Brain microvascular endothelial cell (primary cell): Measurements from ENCODE around the gene VWA2.
A peak's percentile ranks its signal among the peaks of the same experiment; 100 is the strongest.

Experiments
- DNase-seq: peaks from one replicate; pipeline ENCODE4 v3.0.0-alpha.2; 2020
- H3K27ac ChIP-seq: fragments of 250-450 bp; sonication (Bioruptor Pico); 2 replicates; pipeline ENCODE4 v1.5.1; 2020; ENCODE audit warnings: mild to moderate bottlenecking, moderate library complexity
- H3K27me3 ChIP-seq: fragments of 250-450 bp; sonication (Bioruptor Pico); replicated peaks from 2 replicates; pipeline ENCODE4 v1.5.1; 2020; ENCODE audit warnings: mild to moderate bottlenecking
- H3K36me3 ChIP-seq: fragments of 250-450 bp; sonication (Bioruptor Pico); replicated peaks from 2 replicates; pipeline ENCODE4 v1.5.1; 2020; ENCODE audit warnings: mild to moderate bottlenecking
- H3K4me3 ChIP-seq: 2 replicates; pipeline ENCODE4 v1.5.1; 2011; ENCODE audit warnings: low read depth, mild to moderate bottlenecking, control low read depth, low read length, moderate library complexity
- in situ Hi-C: cut with HindIII; loops from 2 replicates; pipeline ENCODE4 v1.10.0; 2017; ENCODE audit warnings: low sequenced_read_pairs, low pct_ligation_motif_present
- TF ChIP-seq, protein P1 (sequence below): IDR thresholded peaks from 2 replicates; pipeline ENCODE4 v1.5.1; 2011; ENCODE audit warnings: low read depth, mild to moderate bottlenecking, moderate library complexity, low read length, control low read depth, inconsistent platforms; ENCODE audit errors: missing control alignments

The VWA2 gene

DNA sequence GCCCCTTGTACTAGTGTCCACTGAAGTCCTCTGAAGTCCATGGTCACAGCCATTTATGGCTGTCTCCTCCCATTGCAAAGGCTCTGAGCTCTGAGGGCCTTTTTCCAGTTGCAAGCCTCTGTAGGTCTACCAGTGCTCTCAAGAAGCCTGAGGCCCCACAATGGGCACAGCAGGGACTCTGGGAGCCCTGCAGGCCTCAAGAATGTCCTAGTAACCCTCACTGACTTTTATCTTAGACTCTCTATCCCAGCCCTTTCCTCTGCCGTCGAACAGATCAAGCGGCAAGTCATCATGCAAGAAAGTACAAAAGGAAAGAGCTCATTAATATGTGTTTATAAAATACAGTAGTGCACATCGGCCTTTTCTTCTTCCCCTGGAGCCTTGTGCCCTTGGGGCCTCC, 23.4 kb downstream of the VWA2 start:
- no peak for DNase-seq
- Histone ChIP-seq H3K36me3 (no peaks in the 10 kb centered on the region), H3K27me3 (no peaks in the 10 kb centered on the region), H3K4me3 (no peak overlapping the region), H3K27ac (no peak overlapping the region)
- in situ Hi-C loops, result no loop called here
- TF ChIP-seq, protein P1, sequence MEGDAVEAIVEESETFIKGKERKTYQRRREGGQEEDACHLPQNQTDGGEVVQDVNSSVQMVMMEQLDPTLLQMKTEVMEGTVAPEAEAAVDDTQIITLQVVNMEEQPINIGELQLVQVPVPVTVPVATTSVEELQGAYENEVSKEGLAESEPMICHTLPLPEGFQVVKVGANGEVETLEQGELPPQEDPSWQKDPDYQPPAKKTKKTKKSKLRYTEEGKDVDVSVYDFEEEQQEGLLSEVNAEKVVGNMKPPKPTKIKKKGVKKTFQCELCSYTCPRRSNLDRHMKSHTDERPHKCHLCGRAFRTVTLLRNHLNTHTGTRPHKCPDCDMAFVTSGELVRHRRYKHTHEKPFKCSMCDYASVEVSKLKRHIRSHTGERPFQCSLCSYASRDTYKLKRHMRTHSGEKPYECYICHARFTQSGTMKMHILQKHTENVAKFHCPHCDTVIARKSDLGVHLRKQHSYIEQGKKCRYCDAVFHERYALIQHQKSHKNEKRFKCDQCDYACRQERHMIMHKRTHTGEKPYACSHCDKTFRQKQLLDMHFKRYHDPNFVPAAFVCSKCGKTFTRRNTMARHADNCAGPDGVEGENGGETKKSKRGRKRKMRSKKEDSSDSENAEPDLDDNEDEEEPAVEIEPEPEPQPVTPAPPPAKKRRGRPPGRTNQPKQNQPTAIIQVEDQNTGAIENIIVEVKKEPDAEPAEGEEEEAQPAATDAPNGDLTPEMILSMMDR, result no peak

DNA sequence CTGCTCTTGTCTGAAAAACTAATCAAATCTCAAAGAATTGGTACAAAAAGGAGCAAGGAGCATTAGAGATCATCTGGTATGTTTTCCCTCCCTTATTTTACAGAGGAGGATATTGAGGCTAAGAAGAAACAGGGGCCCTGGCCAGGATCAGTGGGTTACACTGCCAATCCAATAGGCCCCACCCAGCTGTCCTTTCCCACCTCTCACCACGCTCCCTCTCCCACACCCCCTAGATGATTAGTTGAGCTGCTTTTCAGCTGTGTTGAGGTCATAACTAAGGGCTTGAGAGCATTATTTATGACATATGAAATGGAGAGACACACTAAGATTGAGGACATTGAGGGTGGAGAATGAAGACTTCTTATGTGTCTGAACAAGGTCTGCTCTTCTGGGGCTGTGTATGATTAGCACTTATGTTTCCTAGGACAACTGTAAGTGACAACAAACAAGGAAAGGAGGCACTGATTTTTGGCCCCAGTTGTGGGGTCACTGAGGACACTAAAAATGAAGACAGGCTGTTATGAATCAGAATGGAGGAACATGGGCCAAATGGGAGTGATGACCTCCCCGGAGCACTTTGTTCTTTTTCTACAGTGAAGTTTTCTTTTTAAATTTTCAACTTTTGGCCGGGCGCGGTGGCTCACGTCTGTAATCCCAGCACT, 26.5 kb downstream of the VWA2 start:
- no peaks in the 10 kb centered on the region for H3K27me3 ChIP-seq
- no peak for DNase-seq
- no peak overlapping the region for H3K27ac ChIP-seq
- in situ Hi-C loops, result no loop called here
- H3K36me3 ChIP-seq, result no peaks in the 10 kb centered on the region
- H3K4me3 ChIP-seq, result no peak overlapping the region
- TF ChIP-seq, protein P1, result no peak

DNA sequence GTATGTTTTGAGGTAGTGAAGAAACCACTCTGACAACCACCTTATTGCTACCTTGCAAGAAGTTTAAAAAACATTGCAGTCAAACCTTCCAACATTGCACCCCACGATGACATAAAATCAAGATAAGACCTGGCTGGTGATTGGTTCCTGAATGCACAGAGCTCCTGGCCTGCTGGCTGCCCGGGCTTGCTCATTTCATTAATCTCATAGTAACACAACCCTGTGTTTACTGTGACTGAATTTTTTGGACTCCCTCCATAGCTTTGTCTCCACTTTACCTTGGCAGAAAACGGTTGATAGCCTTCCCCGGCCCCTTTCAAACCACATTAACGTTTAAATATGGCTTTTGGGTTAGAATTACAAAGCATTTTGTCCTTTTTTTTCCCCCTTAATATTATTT, 27.5 kb downstream of the VWA2 start:
- TF ChIP-seq, protein P1, result no peak

DNA sequence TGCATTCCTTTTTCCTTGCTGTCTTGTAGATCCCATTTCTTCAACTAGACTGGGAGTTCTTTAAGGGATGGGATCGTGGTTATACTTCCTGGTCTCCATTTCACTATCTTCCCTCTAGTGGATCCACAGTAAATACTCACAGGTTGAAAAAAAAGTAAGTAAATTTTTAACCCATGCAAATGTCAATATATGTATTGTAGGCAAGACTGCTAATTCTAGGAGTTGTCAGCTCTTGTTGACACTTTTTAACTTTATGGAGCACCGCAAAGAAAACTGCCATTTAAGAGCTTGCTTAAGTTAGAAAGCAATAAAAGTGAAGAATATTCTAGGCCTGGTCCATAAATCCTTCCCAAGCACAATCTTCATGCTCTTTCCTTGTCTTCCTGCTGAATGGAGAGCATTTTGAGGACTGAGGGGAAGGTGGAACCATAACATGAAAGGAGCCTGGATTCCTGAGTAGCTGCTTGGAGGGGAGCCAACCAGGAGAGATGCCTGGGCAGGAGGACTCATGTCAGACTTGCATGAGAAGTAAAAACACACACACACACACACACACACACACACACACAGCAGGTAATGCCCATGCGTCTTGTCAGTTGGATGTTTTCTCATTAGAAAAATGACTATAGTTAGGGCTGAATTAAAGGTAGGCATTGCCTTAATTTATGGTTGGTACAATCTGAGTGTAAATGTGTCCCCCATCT, 32.2 kb downstream of the VWA2 start:
- DNase-seq, result no peak
- H3K27ac ChIP-seq, result no peak overlapping the region
- TF ChIP-seq, protein P1, result no peak
- peaks cover 3% of the 10 kb centered on the region for H3K27me3 ChIP-seq
- in situ Hi-C loops, result no loop called here
- no peaks in the 10 kb centered on the region for H3K36me3 ChIP-seq
- H3K4me3 ChIP-seq, result no peak overlapping the region

More for the DNA sequence above, 27.5 kb downstream of the VWA2 start:
- no peaks in the 10 kb centered on the region for H3K27me3 ChIP-seq
- no peak overlapping the region for H3K27ac ChIP-seq
- no peaks in the 10 kb centered on the region for H3K36me3 ChIP-seq
- peak; percentile 51 for DNase-seq
- in situ Hi-C loops, result no loop called here
- H3K4me3 ChIP-seq, result no peak overlapping the region

DNA sequence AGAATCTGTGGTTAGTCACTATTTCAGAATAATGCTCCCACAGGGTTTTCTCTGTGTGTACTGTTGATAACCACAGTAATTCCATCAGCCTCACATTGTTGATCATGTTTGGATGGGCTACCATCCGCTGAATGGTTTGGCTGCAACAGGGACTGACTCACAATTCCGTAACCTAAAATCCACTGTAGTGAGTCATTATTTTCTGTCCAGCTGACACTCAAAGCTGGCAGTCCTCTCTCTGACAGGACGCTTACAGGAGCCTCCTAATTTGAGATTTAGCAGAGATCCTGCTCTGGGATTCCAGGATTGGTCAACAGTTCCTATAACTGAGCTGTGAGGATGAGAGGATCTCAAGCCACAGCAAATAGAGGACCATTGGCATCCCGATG, 32.7 kb downstream of the VWA2 start:
- TF ChIP-seq, protein P1, result no peak
- peak; percentile 94 for DNase-seq
- Histone ChIP-seq H3K36me3 (no peaks in the 10 kb centered on the region), H3K27me3 (peaks cover 3% of the 10 kb centered on the region), H3K4me3 (no peak overlapping the region), H3K27ac (no peak overlapping the region)
- in situ Hi-C loops, result no loop called here
